Stimulated activated naive CD8-positive, alpha-beta T cell treated with anti-CD3 and anti-CD28 coated beads, Interleukin-15, Interleukin-2, amounts not matched to agents 100 U/mL and 50 U/mL, for 24 hours (primary cell): Measurements from ENCODE around the gene PRR7.

Experiments
- ATAC-seq: fragments of 150-1000 bp; cut with Tn5 transposase; one replicate; pipeline ENCODE4 v1.10.0; 2021
- DNase-seq: peaks from one replicate; pipeline ENCODE4 v3.0.0; 2021

Gene PRR7

GRCh38 chr5:177437623-177438022 is 9.0 kb upstream of the PRR7 start:
- ATAC-seq (no peak), DNase-seq (no peak)

GRCh38 chr5:177438468-177438867 is 8.1 kb upstream of the PRR7 start:
- ATAC-seq (no peak), DNase-seq (no peak)

GRCh38 chr5:177439518-177440053 is 7.0 kb upstream of the PRR7 start:
- ATAC-seq (no peak), DNase-seq (no peak)

GRCh38 chr5:177440211-177440989 is 6.2 kb upstream of the PRR7 start:
- peak; percentile 63 for DNase-seq
- ATAC-seq, result peak; percentile 74

GRCh38 chr5:177440990-177441780 is 5.4 kb upstream of the PRR7 start:
- no peak for ATAC-seq

GRCh38 chr5:177442066-177442826 is 4.4 kb upstream of the PRR7 start:
- no peak for ATAC-seq
- DNase-seq, result no peak

More at GRCh38 chr5:177440990-177441780, 5.4 kb upstream of the PRR7 start:
- DNase-seq, result no peak

- no peak for DNase-seq
- ATAC-seq, result no peak
These were observed 3.2 kb upstream of the PRR7 start for GRCh38 chr5:177443144-177443983.

GRCh38 chr5:177444106-177445051 is 2.2 kb upstream of the PRR7 start:
- DNase-seq (no peak), ATAC-seq (no peak)

- DNase-seq, result peak; percentile 8
- ATAC-seq, result no peak
These were observed 1.3 kb upstream of the PRR7 start for GRCh38 chr5:177445052-177445916.

GRCh38 chr5:177445917-177446199 is 756 bp upstream of the PRR7 start:
- ATAC-seq (no peak), DNase-seq (no peak)

GRCh38 chr5:177447066-177447610 is 524 bp downstream of the PRR7 start:
- ATAC-seq, result peak; percentile 21
- peak; percentile 77 for DNase-seq

GRCh38 chr5:177447611-177448243 is 1.1 kb downstream of the PRR7 start:
- DNase-seq (peak; percentile 57), ATAC-seq (no peak)

- DNase-seq (no peak), ATAC-seq (no peak)
These were observed 1.8 kb downstream of the PRR7 start for GRCh38 chr5:177448244-177448950.

- no peak for DNase-seq
- no peak for ATAC-seq
These were observed 2.8 kb downstream of the PRR7 start for GRCh38 chr5:177449140-177450061.

GRCh38 chr5:177450667-177451424 is 4.2 kb downstream of the PRR7 start:
- DNase-seq (no peak), ATAC-seq (no peak)
